HL-60 (cell line): ENCODE results near the gene TSG101.
A peak's percentile ranks its signal among the peaks of the same experiment; 100 is the strongest.

Experiments used
- DNase-seq, 2 experiments: peaks; one replicate each; pipeline ENCODE4 v3.0.0-alpha.2; 2010 to 2020; ENCODE audit warnings: low read depth in 1 of 2, low spot score in 1 of 2
- H3K27ac ChIP-seq: fragments of 250-450 bp; sonication (Bioruptor Pico); replicated peaks from 2 replicates; pipeline ENCODE4 v1.5.1; 2020; ENCODE audit warnings: mild to moderate bottlenecking, moderate library complexity
- H3K27me3 ChIP-seq: fragments of 250-450 bp; sonication (Bioruptor Pico); 2 replicates; pipeline ENCODE4 v1.5.1; 2021; ENCODE audit warnings: mild to moderate bottlenecking, moderate library complexity; ENCODE audit not compliant: insufficient read depth, poor library complexity, severe bottlenecking
- H3K4me3 ChIP-seq: replicated peaks from 2 replicates; pipeline ENCODE4 v1.5.1; 2011; ENCODE audit warnings: mild to moderate bottlenecking, control low read depth, low read length; ENCODE audit not compliant: insufficient read depth
- GABPA ChIP-seq: IDR thresholded peaks from 2 replicates; pipeline ENCODE4 v1.6.1; 2012; ENCODE audit warnings: low read depth
- POLR2AphosphoS5 ChIP-seq: IDR thresholded peaks from 2 replicates; pipeline ENCODE4 v1.6.1; 2012; ENCODE audit warnings: low read depth
- SPI1 ChIP-seq: IDR thresholded peaks from 2 replicates; pipeline ENCODE4 v1.6.1; 2012; ENCODE audit warnings: low read depth, mild to moderate bottlenecking, borderline replicate concordance
- TF ChIP-seq, protein P1 (sequence below): IDR thresholded peaks from 2 replicates; pipeline ENCODE4 v1.6.1; 2012; ENCODE audit warnings: low read depth; ENCODE audit not compliant: insufficient replicate concordance
- TF ChIP-seq, protein P2 (sequence below): IDR thresholded peaks from one replicate; pipeline ENCODE4 v1.5.1; 2011; ENCODE audit warnings: low read length, control low read depth, inconsistent platforms; ENCODE audit not compliant: insufficient read depth

TSG101 gene

GRCh38 chr11:18455686-18456372, 70.9 kb downstream of the TSG101 start, which contains the start of gene LDHAL6A:
Gene LDHAL6A, plus strand, starts transcription at chr11:18455856. Its CDS starts 825 bp downstream, at chr11:18456681.
- Histone ChIP-seq H3K27me3 (no peaks in the 10 kb centered on the region), H3K27ac (no peak within 1 kb of the TSS), H3K4me3 (peak within 1 kb of the TSS; percentile 46)
- DNase-seq: peak; percentile 14 to 20
- TF ChIP-seq, protein P1, sequence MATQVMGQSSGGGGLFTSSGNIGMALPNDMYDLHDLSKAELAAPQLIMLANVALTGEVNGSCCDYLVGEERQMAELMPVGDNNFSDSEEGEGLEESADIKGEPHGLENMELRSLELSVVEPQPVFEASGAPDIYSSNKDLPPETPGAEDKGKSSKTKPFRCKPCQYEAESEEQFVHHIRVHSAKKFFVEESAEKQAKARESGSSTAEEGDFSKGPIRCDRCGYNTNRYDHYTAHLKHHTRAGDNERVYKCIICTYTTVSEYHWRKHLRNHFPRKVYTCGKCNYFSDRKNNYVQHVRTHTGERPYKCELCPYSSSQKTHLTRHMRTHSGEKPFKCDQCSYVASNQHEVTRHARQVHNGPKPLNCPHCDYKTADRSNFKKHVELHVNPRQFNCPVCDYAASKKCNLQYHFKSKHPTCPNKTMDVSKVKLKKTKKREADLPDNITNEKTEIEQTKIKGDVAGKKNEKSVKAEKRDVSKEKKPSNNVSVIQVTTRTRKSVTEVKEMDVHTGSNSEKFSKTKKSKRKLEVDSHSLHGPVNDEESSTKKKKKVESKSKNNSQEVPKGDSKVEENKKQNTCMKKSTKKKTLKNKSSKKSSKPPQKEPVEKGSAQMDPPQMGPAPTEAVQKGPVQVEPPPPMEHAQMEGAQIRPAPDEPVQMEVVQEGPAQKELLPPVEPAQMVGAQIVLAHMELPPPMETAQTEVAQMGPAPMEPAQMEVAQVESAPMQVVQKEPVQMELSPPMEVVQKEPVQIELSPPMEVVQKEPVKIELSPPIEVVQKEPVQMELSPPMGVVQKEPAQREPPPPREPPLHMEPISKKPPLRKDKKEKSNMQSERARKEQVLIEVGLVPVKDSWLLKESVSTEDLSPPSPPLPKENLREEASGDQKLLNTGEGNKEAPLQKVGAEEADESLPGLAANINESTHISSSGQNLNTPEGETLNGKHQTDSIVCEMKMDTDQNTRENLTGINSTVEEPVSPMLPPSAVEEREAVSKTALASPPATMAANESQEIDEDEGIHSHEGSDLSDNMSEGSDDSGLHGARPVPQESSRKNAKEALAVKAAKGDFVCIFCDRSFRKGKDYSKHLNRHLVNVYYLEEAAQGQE: no peak
- TF ChIP-seq SPI1 (no peak), POLR2AphosphoS5 (no peak), GABPA (no peak)
- TF ChIP-seq, protein P2, sequence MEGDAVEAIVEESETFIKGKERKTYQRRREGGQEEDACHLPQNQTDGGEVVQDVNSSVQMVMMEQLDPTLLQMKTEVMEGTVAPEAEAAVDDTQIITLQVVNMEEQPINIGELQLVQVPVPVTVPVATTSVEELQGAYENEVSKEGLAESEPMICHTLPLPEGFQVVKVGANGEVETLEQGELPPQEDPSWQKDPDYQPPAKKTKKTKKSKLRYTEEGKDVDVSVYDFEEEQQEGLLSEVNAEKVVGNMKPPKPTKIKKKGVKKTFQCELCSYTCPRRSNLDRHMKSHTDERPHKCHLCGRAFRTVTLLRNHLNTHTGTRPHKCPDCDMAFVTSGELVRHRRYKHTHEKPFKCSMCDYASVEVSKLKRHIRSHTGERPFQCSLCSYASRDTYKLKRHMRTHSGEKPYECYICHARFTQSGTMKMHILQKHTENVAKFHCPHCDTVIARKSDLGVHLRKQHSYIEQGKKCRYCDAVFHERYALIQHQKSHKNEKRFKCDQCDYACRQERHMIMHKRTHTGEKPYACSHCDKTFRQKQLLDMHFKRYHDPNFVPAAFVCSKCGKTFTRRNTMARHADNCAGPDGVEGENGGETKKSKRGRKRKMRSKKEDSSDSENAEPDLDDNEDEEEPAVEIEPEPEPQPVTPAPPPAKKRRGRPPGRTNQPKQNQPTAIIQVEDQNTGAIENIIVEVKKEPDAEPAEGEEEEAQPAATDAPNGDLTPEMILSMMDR: no peak

GRCh38 chr11:18452927-18453326, 73.8 kb downstream of the TSG101 start:
- DNase-seq: no peak
- Histone ChIP-seq H3K27me3 (no peaks in the 10 kb centered on the region), H3K27ac (no peak overlapping the region), H3K4me3 (no peak overlapping the region)
- no peak for TF ChIP-seq SPI1
- TF ChIP-seq, protein P2: no peak
- no peak for TF ChIP-seq POLR2AphosphoS5
- TF ChIP-seq GABPA: no peak
- TF ChIP-seq, protein P1: no peak

DNA sequence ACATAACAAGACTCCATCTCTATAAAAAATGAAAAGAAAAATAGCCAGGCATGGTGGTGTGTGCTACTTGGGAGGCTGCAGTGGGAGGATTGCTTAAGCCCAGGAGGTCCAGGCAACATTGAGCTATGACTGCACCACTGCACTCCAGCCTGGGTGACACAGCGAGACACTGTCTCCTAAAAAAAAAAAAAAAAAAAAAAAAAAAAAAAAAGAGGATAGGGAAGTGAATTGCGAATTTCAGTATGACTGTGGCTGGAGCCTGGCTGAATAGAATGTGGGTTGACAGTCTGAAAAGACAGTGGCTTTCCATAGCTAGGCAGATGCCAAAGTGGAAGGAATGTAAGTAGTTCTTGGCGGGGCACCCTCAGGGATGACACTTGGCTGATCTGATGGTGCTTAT, 77.5 kb downstream of the TSG101 start:
- Histone ChIP-seq H3K27ac (no peak overlapping the region), H3K27me3 (no peaks in the 10 kb centered on the region), H3K4me3 (no peak overlapping the region)
- peak; percentile 32; the same call in 1 of the 2 replicates for TF ChIP-seq SPI1
- TF ChIP-seq GABPA: no peak
- TF ChIP-seq, protein P1: no peak
- DNase-seq: no peak
